NCI-H748 treated with DMSO at 0.1 percent for 48 hours (cell line): ENCODE results near the gene CTDSPL.
"Not testable (repeated sequence)": the region's sequence is repeated elsewhere in the genome, so short reads cannot be mapped to it uniquely, and the experiment has no call there.

Source experiments
- DNase-seq: peaks from one replicate; lab custom pipeline; 2025; lab: John Stamatoyannopoulos, UW

CTDSPL gene

GRCh38 chr3:38019658-38020341 is 158.1 kb downstream of the CTDSPL start:
- DNase-seq: no peak

DNA sequence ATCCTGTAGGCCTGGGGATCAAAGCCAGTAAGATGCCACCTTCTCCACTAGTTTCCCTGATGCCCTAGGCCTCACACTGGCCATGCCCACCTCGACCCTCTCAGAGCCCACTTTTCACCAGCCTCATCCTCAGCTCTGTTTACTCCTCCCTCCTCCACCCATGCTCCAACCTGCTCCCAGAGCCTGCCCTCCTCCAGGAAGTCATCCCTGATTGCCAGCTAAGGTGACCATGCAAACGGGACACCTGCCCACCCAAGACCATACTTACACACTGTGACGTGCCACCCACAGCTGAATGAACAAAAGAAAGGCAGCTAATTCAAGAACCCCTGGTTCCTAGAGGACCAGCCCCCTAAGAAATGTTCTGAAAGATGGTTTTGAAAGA is 158.7 kb downstream of the CTDSPL start:
- no peak for DNase-seq

DNA sequence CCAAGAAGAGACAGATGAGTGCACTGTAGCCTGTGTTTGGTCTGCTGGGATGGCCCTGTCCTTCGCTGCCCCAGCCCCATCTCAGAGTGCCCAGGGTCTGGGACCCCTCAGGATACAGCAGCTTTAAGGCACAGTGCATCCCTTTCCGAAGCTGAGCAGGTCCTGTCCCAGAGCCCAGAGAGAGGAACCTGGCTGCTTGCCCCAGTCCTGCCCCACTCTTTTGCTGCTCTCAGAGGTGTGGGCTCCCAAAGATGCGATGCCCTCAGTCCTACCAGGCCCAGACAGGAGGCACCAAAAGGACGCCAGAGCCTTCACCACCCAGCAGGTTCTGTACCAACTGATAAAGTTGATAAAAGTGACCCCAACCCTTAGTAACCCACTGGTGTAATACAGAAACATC is 159.5 kb downstream of the CTDSPL start:
- no peak for DNase-seq

DNA sequence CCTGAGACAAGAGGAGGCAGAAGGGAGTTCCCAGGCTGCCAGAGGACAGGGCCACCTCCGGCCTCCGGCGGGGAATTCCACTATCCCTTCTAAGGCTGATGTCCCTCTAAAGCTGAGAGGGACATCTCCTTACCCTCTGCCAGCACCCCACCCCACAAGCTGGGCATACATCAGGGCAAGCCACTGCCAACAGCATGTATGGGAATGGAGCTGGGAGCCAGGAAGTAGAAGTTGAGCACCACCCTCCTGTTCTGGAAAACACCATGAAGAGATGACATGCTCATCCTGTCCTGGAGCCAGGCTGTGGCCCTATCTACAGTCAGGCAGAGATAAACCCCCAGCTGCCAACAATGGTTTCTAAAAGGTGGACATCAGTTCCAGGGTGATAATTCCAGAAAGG is 160.6 kb downstream of the CTDSPL start:
- DNase-seq: no peak

DNA sequence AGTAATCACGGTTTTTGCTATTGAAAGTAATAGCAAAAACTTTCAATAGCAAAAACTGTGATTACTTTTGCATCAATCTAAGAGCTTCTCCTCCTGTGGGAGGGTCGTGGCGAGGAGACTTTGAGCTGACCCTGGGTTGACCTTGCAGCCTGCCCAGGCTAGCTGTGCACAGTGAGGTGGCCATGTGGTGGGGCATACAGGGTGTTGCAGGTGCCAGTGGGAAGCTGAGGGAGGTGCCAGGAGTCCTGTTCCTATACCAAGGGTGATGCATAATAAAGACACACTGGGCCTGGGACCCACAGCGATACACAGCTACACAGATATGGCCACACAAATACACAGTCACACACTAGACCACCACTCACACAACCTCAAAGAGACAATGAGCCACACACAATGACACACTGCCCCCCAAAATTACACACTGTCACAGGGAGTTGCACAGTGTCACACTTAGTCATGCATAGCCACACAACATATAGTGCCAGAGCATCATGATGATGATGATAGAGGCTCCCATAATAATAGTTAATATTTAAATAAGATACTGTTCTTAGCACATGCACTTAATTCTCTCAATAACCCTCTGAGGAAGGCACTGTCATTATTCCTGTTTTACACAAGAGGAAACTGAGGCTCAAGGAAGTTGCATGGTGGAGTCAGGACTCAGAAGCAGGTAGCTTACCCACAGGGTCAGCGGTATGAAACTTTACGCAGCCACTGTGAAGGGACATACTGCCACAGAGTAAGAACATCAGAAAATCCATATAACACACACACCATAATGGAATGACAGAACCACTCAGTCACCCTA is 161.4 kb downstream of the CTDSPL start:
- DNase-seq: no peak

DNA sequence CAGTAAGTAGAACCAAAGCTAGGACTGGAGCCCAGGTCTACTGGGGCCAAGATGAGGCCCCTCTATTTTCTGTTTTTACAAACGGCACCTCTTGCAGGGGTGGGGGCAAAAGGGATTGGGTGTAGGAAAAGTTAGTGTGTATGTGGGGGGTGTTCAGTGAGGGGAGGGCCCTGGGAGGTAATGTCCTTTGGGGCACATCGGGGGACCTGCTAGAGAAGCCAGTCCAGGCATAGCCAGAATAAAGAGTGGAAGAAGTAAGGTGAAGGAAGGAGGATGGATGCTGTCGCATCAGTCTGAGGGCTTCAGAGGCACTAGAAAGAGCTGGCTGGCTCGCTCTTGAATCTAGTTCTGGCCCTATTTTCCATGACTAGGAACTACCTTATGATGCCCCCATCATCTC is 165.2 kb downstream of the CTDSPL start:
- no peak for DNase-seq

GRCh38 chr3:38027466-38028465 is 166.1 kb downstream of the CTDSPL start:
- no peak for DNase-seq

GRCh38 chr3:38028621-38029361 is 167.1 kb downstream of the CTDSPL start:
- DNase-seq: no peak

GRCh38 chr3:38029400-38030125 is 167.9 kb downstream of the CTDSPL start, which contains the start of gene PLCD1:
Gene PLCD1, minus strand, starts transcription at chr3:38029642. Its CDS starts 103 bp downstream, at chr3:38029539.
- DNase-seq: no peak

- no peak for DNase-seq
These were observed 168.7 kb downstream of the CTDSPL start for GRCh38 chr3:38030126-38031021.

- no peak for DNase-seq
These were observed 169.6 kb downstream of the CTDSPL start for GRCh38 chr3:38031022-38031994.

DNA sequence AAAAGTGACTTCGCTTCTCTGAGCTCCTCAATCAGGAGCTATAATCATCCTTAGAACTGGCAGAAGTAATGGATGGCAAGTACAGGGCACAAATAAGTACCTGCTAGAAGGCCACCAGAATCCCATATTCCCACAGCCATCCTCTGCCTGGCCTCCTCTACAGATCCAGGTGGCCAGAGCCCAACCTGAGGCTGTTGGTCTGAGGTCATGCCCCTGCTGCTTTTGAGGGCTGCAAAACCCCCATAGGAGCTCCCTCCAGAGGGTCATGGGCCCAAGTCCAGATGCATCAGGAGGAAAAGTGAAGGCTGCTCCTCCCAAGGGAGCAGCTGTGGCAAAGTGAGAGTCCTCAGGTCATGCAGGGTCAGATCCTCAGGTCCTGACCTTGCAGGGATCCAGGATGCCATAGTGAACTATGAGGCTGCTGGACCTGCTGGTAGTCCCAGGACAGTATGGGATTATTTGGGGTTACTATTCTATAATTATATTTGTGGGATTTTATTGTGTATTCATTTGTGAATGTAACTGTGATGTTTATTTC is 170.7 kb downstream of the CTDSPL start:
- no peak for DNase-seq

GRCh38 chr3:38033586-38033985 is 171.9 kb downstream of the CTDSPL start:
- not testable (repeated sequence) for DNase-seq
